Measurements from ENCODE around the gene EEF2K. TPM values are rescaled to one million over a fixed set of nuclear protein-coding genes. Genes with fewer than 3 reads are reported as not detected.

The EEF2K gene
- total and polyA plus RNA-seq, 2 of the 13 experiments (the other 11 are each of a cell fraction or from before 2014, with no cell fraction given), result 22.0 to 23.8 TPM

- TF ChIP-seq, protein P1, sequence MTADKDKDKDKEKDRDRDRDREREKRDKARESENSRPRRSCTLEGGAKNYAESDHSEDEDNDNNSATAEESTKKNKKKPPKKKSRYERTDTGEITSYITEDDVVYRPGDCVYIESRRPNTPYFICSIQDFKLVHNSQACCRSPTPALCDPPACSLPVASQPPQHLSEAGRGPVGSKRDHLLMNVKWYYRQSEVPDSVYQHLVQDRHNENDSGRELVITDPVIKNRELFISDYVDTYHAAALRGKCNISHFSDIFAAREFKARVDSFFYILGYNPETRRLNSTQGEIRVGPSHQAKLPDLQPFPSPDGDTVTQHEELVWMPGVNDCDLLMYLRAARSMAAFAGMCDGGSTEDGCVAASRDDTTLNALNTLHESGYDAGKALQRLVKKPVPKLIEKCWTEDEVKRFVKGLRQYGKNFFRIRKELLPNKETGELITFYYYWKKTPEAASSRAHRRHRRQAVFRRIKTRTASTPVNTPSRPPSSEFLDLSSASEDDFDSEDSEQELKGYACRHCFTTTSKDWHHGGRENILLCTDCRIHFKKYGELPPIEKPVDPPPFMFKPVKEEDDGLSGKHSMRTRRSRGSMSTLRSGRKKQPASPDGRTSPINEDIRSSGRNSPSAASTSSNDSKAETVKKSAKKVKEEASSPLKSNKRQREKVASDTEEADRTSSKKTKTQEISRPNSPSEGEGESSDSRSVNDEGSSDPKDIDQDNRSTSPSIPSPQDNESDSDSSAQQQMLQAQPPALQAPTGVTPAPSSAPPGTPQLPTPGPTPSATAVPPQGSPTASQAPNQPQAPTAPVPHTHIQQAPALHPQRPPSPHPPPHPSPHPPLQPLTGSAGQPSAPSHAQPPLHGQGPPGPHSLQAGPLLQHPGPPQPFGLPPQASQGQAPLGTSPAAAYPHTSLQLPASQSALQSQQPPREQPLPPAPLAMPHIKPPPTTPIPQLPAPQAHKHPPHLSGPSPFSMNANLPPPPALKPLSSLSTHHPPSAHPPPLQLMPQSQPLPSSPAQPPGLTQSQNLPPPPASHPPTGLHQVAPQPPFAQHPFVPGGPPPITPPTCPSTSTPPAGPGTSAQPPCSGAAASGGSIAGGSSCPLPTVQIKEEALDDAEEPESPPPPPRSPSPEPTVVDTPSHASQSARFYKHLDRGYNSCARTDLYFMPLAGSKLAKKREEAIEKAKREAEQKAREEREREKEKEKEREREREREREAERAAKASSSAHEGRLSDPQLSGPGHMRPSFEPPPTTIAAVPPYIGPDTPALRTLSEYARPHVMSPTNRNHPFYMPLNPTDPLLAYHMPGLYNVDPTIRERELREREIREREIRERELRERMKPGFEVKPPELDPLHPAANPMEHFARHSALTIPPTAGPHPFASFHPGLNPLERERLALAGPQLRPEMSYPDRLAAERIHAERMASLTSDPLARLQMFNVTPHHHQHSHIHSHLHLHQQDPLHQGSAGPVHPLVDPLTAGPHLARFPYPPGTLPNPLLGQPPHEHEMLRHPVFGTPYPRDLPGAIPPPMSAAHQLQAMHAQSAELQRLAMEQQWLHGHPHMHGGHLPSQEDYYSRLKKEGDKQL (CRISPR knock-in tag; IDR thresholded peaks at IDR 0.05; ENCODE audit: low read depth), result no peak
- TF ChIP-seq NKX3-1 (CRISPR knock-in tag; IDR thresholded peaks at IDR 0.05) (no peak), ZBTB38 (CRISPR knock-in tag; IDR thresholded peaks at IDR 0.05) (no peak), ZNF543 (CRISPR knock-in tag; IDR thresholded peaks at IDR 0.05) (no peak), SRSF1 (optimal IDR thresholded peaks at IDR 0.05; ENCODE audit: low read depth, low read length) (peak; percentile 7), SRSF9 (IDR thresholded peaks at IDR 0.05; ENCODE audit: borderline replicate concordance, insufficient read depth, low read depth, low read length, poor library complexity, severe bottlenecking) (no peak), ARID4A (CRISPR knock-in tag; IDR thresholded peaks at IDR 0.05; ENCODE audit: borderline replicate concordance) (0 out of 2 replicates have a peak, but pooled peaks have one; percentile 4), FOXC1 (CRISPR knock-in tag; IDR thresholded peaks at IDR 0.05; ENCODE audit: borderline replicate concordance) (no peak), NCOA2 (CRISPR knock-in tag; IDR thresholded peaks at IDR 0.05) (no peak), ZBTB7B (CRISPR knock-in tag; IDR thresholded peaks at IDR 0.05) (no peak), KLF16 (CRISPR knock-in tag; IDR thresholded peaks at IDR 0.05) (no peak), ELK4 (CRISPR knock-in tag; IDR thresholded peaks at IDR 0.05; ENCODE audit: borderline replicate concordance) (no peak), FOXO4 (CRISPR knock-in tag; conservative IDR thresholded peaks at IDR 0.05) (no peak), AHR (CRISPR knock-in tag; IDR thresholded peaks at IDR 0.05) (no peak), ZNF614 (CRISPR knock-in tag; IDR thresholded peaks at IDR 0.05; ENCODE audit: borderline replicate concordance) (no peak)
Observed at GRCh38 chr16:22191532-22192260, 14.4 kb upstream of the EEF2K start (continued).

All from HepG2 (cell line).